Natural killer cell (primary cell): ENCODE data around the gene KRT72. TPM values are rescaled to one million over a fixed set of nuclear protein-coding genes. Genes with fewer than 3 reads are reported as not detected.

Experiments used
- ATAC-seq, 3 donors: fragments of 150-1000 bp in 2 of 3; fragments of 200-7000 bp in 1 of 3; cut with Tn5 transposase; 1 replicate in 1 of 3; 2 replicates in 2 of 3; pipeline ENCODE4 v1.10.0; 2021; ENCODE audit warnings: mild to moderate bottlenecking in 2 of 3, moderate library complexity in 2 of 3
- DNase-seq, 2 donors: peaks; one replicate each; pipeline versions ENCODE4 v3.0.0 to v3.0.0-alpha.2; 2013 to 2021; ENCODE audit warnings: mixed read lengths in 1 of 2
- H3K27ac ChIP-seq: one replicate; pipeline ENCODE4 v1.5.1; 2013; ENCODE audit warnings: mild to moderate bottlenecking, low read length
- H3K27me3 ChIP-seq: one replicate; pipeline ENCODE4 v1.6.1; 2013; ENCODE audit warnings: low read length; ENCODE audit not compliant: control insufficient read depth, insufficient read depth
- H3K36me3 ChIP-seq: one replicate; pipeline ENCODE4 v1.6.1; 2013; ENCODE audit warnings: low read length; ENCODE audit not compliant: control insufficient read depth, insufficient read depth
- H3K4me1 ChIP-seq: one replicate; pipeline ENCODE4 v1.6.1; 2013; ENCODE audit warnings: low read length; ENCODE audit not compliant: control insufficient read depth, insufficient read depth
- H3K4me3 ChIP-seq: one replicate; pipeline ENCODE4 v1.5.1; 2013; ENCODE audit warnings: low read length
- H3K9me3 ChIP-seq: one replicate; pipeline ENCODE4 v1.6.1; 2013; ENCODE audit warnings: low read length; ENCODE audit not compliant: control insufficient read depth, insufficient read depth
- H3K27ac Mint-ChIP-seq, 2 donors: one replicate each; pipeline ENCODE4 v1.8.0; 2022; ENCODE audit warnings: mild to moderate bottlenecking in 2 of 2, mixed read lengths in 2 of 2, moderate library complexity in 1 of 2
- H3K27me3 Mint-ChIP-seq, 2 donors: one replicate each; pipeline ENCODE4 v1.8.0; 2022; ENCODE audit warnings: low read depth in 2 of 2, mixed read lengths in 2 of 2
- H3K36me3 Mint-ChIP-seq: one replicate; pipeline ENCODE4 v1.8.0; 2022; ENCODE audit warnings: mixed read lengths
- H3K4me1 Mint-ChIP-seq, 2 donors: one replicate each; pipeline ENCODE4 v1.8.0; 2022; ENCODE audit warnings: mixed read lengths in 2 of 2
- H3K4me3 Mint-ChIP-seq: one replicate; pipeline ENCODE4 v1.8.0; 2022; ENCODE audit warnings: mild to moderate bottlenecking, moderate library complexity, mixed read lengths
- H3K9me3 Mint-ChIP-seq, 2 donors: one replicate each; pipeline ENCODE4 v1.8.0; 2022; ENCODE audit warnings: mixed read lengths in 2 of 2
- CTCF ChIP-seq: fragments of 200-600 bp; IDR thresholded peaks from one replicate; pipeline ENCODE4 v1.8.0; 2022; ENCODE audit warnings: antibody characterized with exemption
- WGBS: methylation state at CpG from one replicate; pipeline ENCODE4 v1.1.7; 2013; ENCODE audit warnings: missing lambda C conversion rate; ENCODE audit not compliant: insufficient coverage; 5-methylcytosine and 5-hydroxymethylcytosine counted together
- intact Hi-C: fragments of 100-400 bp; cut with micrococcal nuclease; formaldehyde crosslinking; loops from one replicate; pipeline ENCODE4 v1.14.2; 2022
- total RNA-seq, 4 donors: library from RNA; stranded (reverse); fragments of 120-200 nt in 1 of 4; gene quantifications; one replicate each; pipeline versions ENCODE4 v1.2.3 to v1.2.4, GENCODE V29; 2013 to 2022

Gene KRT72
- total RNA-seq, 3 donors from 2014 or later (not counting 1 experiment from before 2014, with no cell fraction given), result 21.9 to 136 (median 38.0) TPM

- ATAC-seq (no peak), DNase-seq (no peak)
- Mint-ChIP-seq H3K27ac (peak overlapping the region in 1 of 2 donors; percentile 52), H3K4me3 (no peak overlapping the region), H3K4me1 (peaks cover 49 to 54% of the 10 kb centered on the region in 2 donors), H3K27me3 (peaks cover 0 to 13% of the 10 kb centered on the region in 2 donors), H3K36me3 (peaks cover 14% of the 10 kb centered on the region), H3K9me3 (no peaks in the 10 kb centered on the region)
- TF ChIP-seq CTCF, result no peak
- H3K36me3 ChIP-seq, result no peaks in the 10 kb centered on the region
- peaks cover 22% of the 10 kb centered on the region for H3K4me1 ChIP-seq
- H3K27me3 ChIP-seq, result no peaks in the 10 kb centered on the region
- no peak overlapping the region for H3K4me3 ChIP-seq
- WGBS, result 88% methylated on average over 6 of the region's 7 CpGs
- intact Hi-C loops, result no loop called here
- H3K27ac ChIP-seq, result no peak overlapping the region
- H3K9me3 ChIP-seq, result no peaks in the 10 kb centered on the region
These were observed 5.4 kb upstream of the KRT72 start for GRCh38 chr12:52606581-52607218.

GRCh38 chr12:52606096-52606495 is 4.8 kb upstream of the KRT72 start:
- Mint-ChIP-seq H3K4me1 (peaks cover 47 to 50% of the 10 kb centered on the region in 2 donors), H3K27ac (peak overlapping the region in 1 of 2 donors; percentile 54), H3K9me3 (no peaks in the 10 kb centered on the region), H3K4me3 (no peak overlapping the region), H3K36me3 (peaks cover 14% of the 10 kb centered on the region), H3K27me3 (peaks cover 0 to 15% of the 10 kb centered on the region in 2 donors)
- H3K36me3 ChIP-seq, result no peaks in the 10 kb centered on the region
- H3K27ac ChIP-seq, result no peak overlapping the region
- TF ChIP-seq CTCF, result no peak
- intact Hi-C loops, result no loop called here
- no peak for ATAC-seq
- WGBS, result 83% methylated on average over 3 of the region's 3 CpGs
- no peak for DNase-seq
- H3K9me3 ChIP-seq, result no peaks in the 10 kb centered on the region
- peaks cover 22% of the 10 kb centered on the region for H3K4me1 ChIP-seq
- peaks cover 2% of the 10 kb centered on the region for H3K27me3 ChIP-seq
- no peak overlapping the region for H3K4me3 ChIP-seq

- Mint-ChIP-seq H3K4me3 (no peak overlapping the region), H3K36me3 (peaks cover 14% of the 10 kb centered on the region), H3K27me3 (peaks cover 0 to 18% of the 10 kb centered on the region in 2 donors), H3K4me1 (peaks cover 42 to 45% of the 10 kb centered on the region in 2 donors), H3K27ac (peak overlapping the region in 1 of 2 donors; percentile 54), H3K9me3 (no peaks in the 10 kb centered on the region)
- 100% methylated on average over 1 of the region's 1 CpG for WGBS
- ATAC-seq (no peak), DNase-seq (no peak)
- H3K9me3 ChIP-seq, result no peaks in the 10 kb centered on the region
- intact Hi-C loops, result no loop called here
- no peaks in the 10 kb centered on the region for H3K36me3 ChIP-seq
- no peak overlapping the region for H3K27ac ChIP-seq
- peaks cover 17% of the 10 kb centered on the region for H3K4me1 ChIP-seq
- TF ChIP-seq CTCF, result no peak
- peaks cover 6% of the 10 kb centered on the region for H3K27me3 ChIP-seq
- no peak overlapping the region for H3K4me3 ChIP-seq
These were observed 4.3 kb upstream of the KRT72 start for GRCh38 chr12:52605542-52605941.

- no peak for DNase-seq
- ATAC-seq, result peak in 1 of 3 donors; percentile 24
- TF ChIP-seq CTCF, result no peak
- H3K9me3 ChIP-seq, result no peaks in the 10 kb centered on the region
- H3K27me3 Mint-ChIP-seq, result peaks cover 0 to 24% of the 10 kb centered on the region in 2 donors
- H3K36me3 Mint-ChIP-seq, result peaks cover 14% of the 10 kb centered on the region
- intact Hi-C loops, result no loop called here
- H3K4me3 Mint-ChIP-seq, result no peak overlapping the region
- no peaks in the 10 kb centered on the region for H3K36me3 ChIP-seq
- peaks cover 9% of the 10 kb centered on the region for H3K27me3 ChIP-seq
- H3K27ac Mint-ChIP-seq, result no peak overlapping the region
- H3K4me1 ChIP-seq, result peaks cover 10% of the 10 kb centered on the region
- no peak overlapping the region for H3K4me3 ChIP-seq
- no peaks in the 10 kb centered on the region for H3K9me3 Mint-ChIP-seq
- peaks cover 35 to 38% of the 10 kb centered on the region in 2 donors for H3K4me1 Mint-ChIP-seq
- no peak overlapping the region for H3K27ac ChIP-seq
These were observed 3.6 kb upstream of the KRT72 start for GRCh38 chr12:52604859-52605258.
